ENCODE measurements around the gene KIF1B.

The KIF1B gene

GRCh38 chr1:10225573-10225972 lies 15.2 kb downstream of the KIF1B start:
- DNase-seq (ENCODE audit: extremely low spot score) = no peak
- ChIA-PET CTCF (interaction anchor here (0.9 to 3.5 kb wide), 4 partner anchors 16 to 119 kb away, joined by 3 to 23 read pairs (median 9); partner anchors contain the start of gene KIF1B), POLR2A (interaction anchor here (0.6 kb wide), 1 partner anchor 34 kb away, joined by 3 read pairs; no protein-coding TSS in a partner anchor)
- TF ChIP-seq CTCF (IDR thresholded peaks at IDR 0.05; ENCODE audit: control extremely low read depth, extremely low read depth, low read depth, missing control alignments) = no peak

GRCh38 chr1:10228528-10228927 lies 18.2 kb downstream of the KIF1B start:
- CTCF ChIA-PET = interaction anchor here (0.7 to 3.5 kb wide), 4 partner anchors 8 to 106 kb away, joined by 3 to 23 read pairs (median 4); partner anchors contain the start of gene KIF1B
- POLR2A ChIA-PET = no interaction called here
- TF ChIP-seq CTCF (IDR thresholded peaks at IDR 0.05; ENCODE audit: control extremely low read depth, extremely low read depth, low read depth, missing control alignments) = no peak
- DNase-seq (ENCODE audit: extremely low spot score) = no peak

GRCh38 chr1:10229903-10230302 lies 19.5 kb downstream of the KIF1B start:
- POLR2A ChIA-PET = no interaction called here
- no peak for TF ChIP-seq CTCF (IDR thresholded peaks at IDR 0.05; ENCODE audit: control extremely low read depth, extremely low read depth, low read depth, missing control alignments)
- no peak for DNase-seq (ENCODE audit: extremely low spot score)
- CTCF ChIA-PET = no interaction called here

- DNase-seq (ENCODE audit: extremely low spot score) = no peak
- CTCF ChIA-PET = no interaction called here
- POLR2A ChIA-PET = no interaction called here
- no peak for TF ChIP-seq CTCF (IDR thresholded peaks at IDR 0.05; ENCODE audit: control extremely low read depth, extremely low read depth, low read depth, missing control alignments)
Measured at GRCh38 chr1:10232163-10232562, 21.8 kb downstream of the KIF1B start.

GRCh38 chr1:10236405-10237156 lies 26.2 kb downstream of the KIF1B start:
- TF ChIP-seq CTCF (IDR thresholded peaks at IDR 0.05; ENCODE audit: control extremely low read depth, extremely low read depth, low read depth, missing control alignments) = no peak
- DNase-seq (ENCODE audit: extremely low spot score) = no peak
- ChIA-PET POLR2A (interaction anchor here (0.6 kb wide), 1 partner anchor 1671 kb away, joined by 6 read pairs; no protein-coding TSS in a partner anchor), CTCF (interaction anchor here (1.3 to 2.9 kb wide), 2 partner anchors 9 to 27 kb away, joined by 3 to 13 read pairs; partner anchors contain the start of gene KIF1B)

- DNase-seq (ENCODE audit: extremely low spot score) = no peak
- no peak for TF ChIP-seq CTCF (IDR thresholded peaks at IDR 0.05; ENCODE audit: control extremely low read depth, extremely low read depth, low read depth, missing control alignments)
- ChIA-PET POLR2A (no interaction called here), CTCF (interaction anchor here (1.3 to 2.9 kb wide), 2 partner anchors 9 to 27 kb away, joined by 3 to 13 read pairs; partner anchors contain the start of gene KIF1B)
Measured at GRCh38 chr1:10237157-10237539, 26.8 kb downstream of the KIF1B start.
